Prostate gland (tissue), 2 donors: ENCODE data around the gene LTBP2.

Experiments
- POLR2A ChIP-seq: fragments of 450-650 bp; IDR thresholded peaks from one replicate; pipeline ENCODE4 v1.6.1; 2016; ENCODE audit warnings: antibody characterized with exemption, mild to moderate bottlenecking
- POLR2AphosphoS5 ChIP-seq: sonication (generic); formaldehyde crosslinking; IDR thresholded peaks from one replicate; pipeline ENCODE4 v1.6.1; 2017; ENCODE audit warnings: antibody characterized with exemption
- TF ChIP-seq, protein P1 (sequence below), 4 experiments: fragments of 200-600 bp in 2 of 4; fragments of 450-650 bp in 2 of 4; sonication (generic) in 2 of 4; IDR thresholded peaks; 1 replicate in 3 of 4; 2 replicates in 1 of 4; pipeline ENCODE4 v1.5.1; 2016 to 2019; ENCODE audit warnings: antibody characterized with exemption in 4 of 4, mild to moderate bottlenecking in 2 of 4, moderate library complexity in 2 of 4

DNA sequence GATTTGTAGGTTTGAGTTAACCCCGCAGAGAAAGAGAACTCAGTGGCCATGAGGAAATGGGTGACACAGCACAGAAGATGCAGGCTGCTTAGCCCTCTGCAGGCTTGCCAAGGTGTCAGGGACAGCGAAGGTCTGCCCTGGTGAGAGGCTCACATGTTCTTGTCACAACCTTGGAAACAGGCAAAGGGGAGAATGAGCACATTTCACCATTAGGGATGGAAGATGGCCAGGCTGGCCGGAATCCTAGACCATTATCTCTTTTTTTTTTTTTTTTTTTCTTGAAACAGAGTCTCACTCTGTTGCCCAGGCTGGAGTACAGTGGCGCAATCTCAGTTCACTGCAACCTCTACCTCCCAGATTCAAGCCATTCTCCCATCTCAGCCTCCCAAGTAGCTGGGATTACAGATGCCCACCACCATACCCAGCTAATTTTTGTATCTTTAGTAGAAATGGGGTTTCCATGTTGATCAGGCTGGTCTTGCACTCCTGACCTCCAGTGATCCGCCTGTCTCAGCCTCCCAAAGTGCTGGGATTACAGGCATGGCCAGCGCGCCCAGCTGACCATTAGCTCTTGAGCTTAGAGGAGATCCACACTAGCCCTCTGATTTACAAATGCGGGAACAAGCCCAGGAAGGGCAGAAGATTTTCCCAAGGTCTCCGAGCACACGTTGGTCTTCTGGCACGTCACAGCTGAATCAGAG, 34.6 kb downstream of the LTBP2 start:
- TF ChIP-seq, protein P1, sequence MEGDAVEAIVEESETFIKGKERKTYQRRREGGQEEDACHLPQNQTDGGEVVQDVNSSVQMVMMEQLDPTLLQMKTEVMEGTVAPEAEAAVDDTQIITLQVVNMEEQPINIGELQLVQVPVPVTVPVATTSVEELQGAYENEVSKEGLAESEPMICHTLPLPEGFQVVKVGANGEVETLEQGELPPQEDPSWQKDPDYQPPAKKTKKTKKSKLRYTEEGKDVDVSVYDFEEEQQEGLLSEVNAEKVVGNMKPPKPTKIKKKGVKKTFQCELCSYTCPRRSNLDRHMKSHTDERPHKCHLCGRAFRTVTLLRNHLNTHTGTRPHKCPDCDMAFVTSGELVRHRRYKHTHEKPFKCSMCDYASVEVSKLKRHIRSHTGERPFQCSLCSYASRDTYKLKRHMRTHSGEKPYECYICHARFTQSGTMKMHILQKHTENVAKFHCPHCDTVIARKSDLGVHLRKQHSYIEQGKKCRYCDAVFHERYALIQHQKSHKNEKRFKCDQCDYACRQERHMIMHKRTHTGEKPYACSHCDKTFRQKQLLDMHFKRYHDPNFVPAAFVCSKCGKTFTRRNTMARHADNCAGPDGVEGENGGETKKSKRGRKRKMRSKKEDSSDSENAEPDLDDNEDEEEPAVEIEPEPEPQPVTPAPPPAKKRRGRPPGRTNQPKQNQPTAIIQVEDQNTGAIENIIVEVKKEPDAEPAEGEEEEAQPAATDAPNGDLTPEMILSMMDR (IDR thresholded peaks at IDR 0.05), result no peak
- no peak for TF ChIP-seq POLR2AphosphoS5
- no peak for TF ChIP-seq POLR2A
